ENCODE results near the gene PLPP7. TPM values are rescaled to one million over a fixed set of nuclear protein-coding genes. Genes with fewer than 3 reads are reported as not detected.
"Not testable (repeated sequence)": the region's sequence is repeated elsewhere in the genome, so short reads cannot be mapped to it uniquely, and the experiment has no call there.

The PLPP7 gene
- total RNA-seq, 2 donors from 2014 or later = 8.9 to 9.8 TPM

GRCh38 chr9:131319486-131319885 lies 30.0 kb downstream of the PLPP7 start:
- peak; percentile 70 for DNase-seq (ENCODE audit: low spot score)
- intact Hi-C loops (cut with DNase I) = no loop called here

GRCh38 chr9:131320031-131320685 lies 30.6 kb downstream of the PLPP7 start:
- intact Hi-C loops (cut with DNase I) = loop anchor here in 1 of 2 donors (5.0 kb wide), 1 partner anchor 1887 kb away; the partner anchor contains the start of gene OBP2B
- peak; percentile 71 for DNase-seq (ENCODE audit: low spot score)

DNA sequence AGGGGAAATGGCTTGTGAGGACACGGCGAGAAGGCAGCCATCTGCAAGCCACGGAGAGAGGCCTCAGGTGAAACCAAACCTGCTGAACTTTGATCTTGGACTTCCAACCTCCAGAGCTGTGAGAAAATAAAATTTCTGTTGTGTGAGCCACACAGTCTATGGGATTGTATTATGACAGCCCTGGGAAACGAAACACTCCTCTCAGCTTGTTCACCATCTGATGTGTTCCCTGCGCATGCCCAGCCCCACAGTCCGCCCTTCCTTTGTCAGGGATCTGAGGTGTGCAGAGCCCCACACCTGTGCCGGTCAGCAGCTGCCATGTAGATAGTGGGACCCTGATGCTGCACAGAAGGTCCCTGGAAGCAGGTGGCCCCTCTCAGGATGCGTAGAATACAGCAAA lies 34.1 kb downstream of the PLPP7 start:
- intact Hi-C loops (cut with DNase I) = loop anchor here in 1 of 2 donors (5.0 kb wide), 1 partner anchor 1884 kb away; the partner anchor contains the start of gene OBP2B
- peak; percentile 75 for DNase-seq (ENCODE audit: low spot score)

DNA sequence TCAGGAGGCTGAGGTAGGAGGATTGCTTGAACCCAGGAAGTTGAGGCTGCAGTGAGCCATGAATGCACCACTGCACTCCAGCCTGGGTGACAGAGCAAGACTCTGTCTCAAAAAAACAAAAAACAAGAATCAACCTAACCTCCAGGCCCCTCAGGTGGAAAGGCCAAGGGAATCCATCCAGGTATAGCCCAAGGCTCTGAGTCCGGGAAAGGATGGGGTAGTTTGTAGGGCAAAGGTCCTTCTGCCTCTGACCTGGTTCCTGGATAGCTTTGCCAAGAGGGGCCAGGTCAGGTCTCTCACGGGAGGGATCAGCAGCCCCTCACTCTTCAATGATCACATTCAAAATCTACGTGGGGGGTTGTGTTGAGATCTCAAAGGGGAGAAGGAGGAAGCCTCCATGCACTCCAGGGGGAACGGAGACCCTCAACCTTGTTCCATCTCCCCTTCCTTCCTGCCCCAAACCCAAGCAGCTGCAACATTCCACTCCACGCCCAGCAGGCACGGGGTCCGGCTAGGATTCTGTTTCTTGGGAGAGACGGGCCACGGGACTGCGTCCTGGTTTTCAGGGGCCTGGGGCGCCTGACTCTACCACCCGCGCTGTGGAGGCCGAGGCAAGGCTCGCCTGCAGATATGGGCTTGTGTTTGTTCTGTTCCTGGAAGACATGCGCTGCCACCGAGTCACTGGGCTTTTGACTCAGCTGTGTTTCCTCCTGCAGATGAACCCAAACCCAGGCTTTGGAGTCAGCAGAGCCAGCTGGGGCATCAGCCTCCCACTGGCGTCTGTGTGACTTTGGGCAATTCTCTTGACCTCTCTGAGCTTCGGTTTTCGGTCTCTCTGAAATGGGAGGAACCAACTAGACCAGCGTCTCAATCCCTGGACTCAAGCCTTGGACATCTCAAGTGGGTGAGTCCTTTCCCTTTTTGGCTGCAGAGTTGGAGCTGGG lies 35.5 kb downstream of the PLPP7 start:
- peak; percentile 74 for DNase-seq (ENCODE audit: low spot score)
- intact Hi-C loops (cut with DNase I) = loop anchor here in 1 of 2 donors (5.0 kb wide), 1 partner anchor 1882 kb away; the partner anchor contains the start of gene OBP2B

GRCh38 chr9:131329241-131329641 lies 39.7 kb downstream of the PLPP7 start:
- intact Hi-C loops (cut with DNase I) = no loop called here
- DNase-seq (ENCODE audit: low spot score) = peak; percentile 57

DNA sequence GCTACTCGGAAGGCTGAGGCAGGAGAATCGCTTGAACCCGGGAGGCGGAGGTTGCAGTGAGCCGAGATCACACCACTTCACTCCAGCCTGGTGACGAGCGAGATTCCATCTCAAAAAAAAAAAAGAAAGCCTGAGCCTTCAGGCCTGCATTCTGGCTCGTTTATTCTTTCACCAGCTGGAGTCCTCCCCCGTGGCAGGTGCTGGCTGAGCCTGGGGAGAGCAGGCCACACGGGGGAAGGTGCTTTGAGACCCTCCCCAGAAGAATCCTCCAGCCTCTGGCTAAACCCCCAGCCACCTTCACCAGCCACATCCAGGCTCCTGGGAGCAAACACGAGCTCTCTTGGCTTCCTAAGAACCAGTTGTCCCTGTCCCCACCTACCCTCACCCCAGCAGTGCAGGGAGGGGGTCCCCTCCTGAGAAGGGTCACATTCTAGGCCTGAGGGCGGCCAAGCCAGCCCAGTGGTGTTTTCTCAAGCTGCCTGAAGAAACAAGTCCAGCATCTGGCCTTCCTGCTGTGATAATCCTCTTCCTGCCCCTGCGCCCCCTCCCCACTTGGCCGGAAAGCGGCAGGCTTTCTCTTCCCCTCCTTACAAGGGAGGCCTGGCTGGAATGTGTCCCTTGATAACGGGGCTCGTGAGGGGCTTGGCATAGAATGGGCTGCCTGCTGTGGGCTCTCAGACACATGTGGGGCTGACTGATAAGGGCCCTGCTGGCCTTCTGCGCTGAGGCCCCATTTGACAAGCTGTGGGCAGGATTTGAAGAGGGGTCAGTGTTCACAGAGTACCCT lies 41.5 kb downstream of the PLPP7 start:
- peak; percentile 72 for DNase-seq (ENCODE audit: low spot score)
- intact Hi-C loops (cut with DNase I) = loop anchor here (5.0 to 10.0 kb wide), 2 partner anchors 156 to 274 kb away; no protein-coding TSS in a partner anchor

DNA sequence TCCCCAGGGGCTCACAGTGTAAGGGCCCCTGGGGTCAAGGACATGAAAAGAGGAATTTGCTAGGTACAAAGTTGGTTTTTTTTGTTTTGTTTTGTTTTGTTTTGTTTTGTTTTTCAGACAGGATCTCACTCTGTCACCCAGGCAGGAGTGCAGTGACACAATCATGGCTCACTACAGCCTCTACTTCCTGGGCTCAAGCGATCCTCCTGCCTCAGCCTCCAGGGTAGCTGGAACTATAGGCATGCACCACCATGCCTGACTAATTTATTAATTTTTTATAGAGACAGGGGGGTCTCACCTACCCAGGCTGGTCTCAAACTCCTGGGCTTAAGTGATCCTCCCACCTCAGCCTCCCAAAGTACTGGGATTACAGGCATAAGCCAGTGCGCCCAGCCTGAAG lies 42.5 kb downstream of the PLPP7 start:
- peak; percentile 31 for DNase-seq (ENCODE audit: low spot score)
- intact Hi-C loops (cut with DNase I) = loop anchor here (5.0 to 10.0 kb wide), 2 partner anchors 157 to 275 kb away; no protein-coding TSS in a partner anchor

GRCh38 chr9:131333771-131334628 lies 44.5 kb downstream of the PLPP7 start:
- DNase-seq (ENCODE audit: low spot score) = peak; percentile 55
- intact Hi-C loops (cut with DNase I) = loop anchor here (5.0 to 10.0 kb wide), 2 partner anchors 159 to 277 kb away; no protein-coding TSS in a partner anchor

DNA sequence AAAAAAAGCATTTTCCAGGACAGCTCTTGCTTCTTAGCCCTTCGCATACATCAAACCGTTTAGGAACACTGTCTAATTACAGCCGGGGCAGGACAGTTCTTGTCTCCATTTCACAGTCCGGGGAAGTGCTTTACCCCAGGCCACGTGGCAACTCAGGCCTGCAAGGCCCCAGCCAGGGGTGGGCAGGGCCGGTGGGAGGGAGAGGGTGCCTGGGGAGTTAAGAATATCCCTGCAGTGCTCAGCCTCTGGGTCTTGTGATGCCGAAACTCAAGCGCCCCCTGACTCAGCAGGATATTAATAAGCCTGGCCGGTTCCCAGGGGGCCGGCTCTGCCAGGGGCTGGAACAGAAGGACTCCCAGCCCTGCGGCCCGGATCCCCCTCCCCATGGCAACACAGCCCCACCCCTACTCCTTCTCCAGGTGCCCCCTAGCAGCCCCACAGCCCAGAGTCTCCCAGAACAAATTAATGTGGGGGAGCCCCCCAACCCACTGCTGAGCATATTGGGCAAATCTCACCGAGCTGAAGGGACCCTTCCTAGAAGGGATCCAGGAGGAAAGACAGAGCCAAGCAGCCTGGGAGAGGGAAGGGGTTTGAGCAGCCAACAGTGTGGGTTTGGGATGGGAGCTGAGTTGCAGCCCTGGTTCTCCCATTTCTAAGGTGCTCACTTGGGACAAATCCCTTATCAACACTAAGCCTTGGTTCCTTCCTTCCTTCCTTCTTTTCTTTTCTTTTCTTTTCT lies 45.3 kb downstream of the PLPP7 start:
- DNase-seq (ENCODE audit: low spot score) = peak; percentile 83
- intact Hi-C loops (cut with DNase I) = loop anchor here (5.0 to 10.0 kb wide), 2 partner anchors 160 to 277 kb away; no protein-coding TSS in a partner anchor

DNA sequence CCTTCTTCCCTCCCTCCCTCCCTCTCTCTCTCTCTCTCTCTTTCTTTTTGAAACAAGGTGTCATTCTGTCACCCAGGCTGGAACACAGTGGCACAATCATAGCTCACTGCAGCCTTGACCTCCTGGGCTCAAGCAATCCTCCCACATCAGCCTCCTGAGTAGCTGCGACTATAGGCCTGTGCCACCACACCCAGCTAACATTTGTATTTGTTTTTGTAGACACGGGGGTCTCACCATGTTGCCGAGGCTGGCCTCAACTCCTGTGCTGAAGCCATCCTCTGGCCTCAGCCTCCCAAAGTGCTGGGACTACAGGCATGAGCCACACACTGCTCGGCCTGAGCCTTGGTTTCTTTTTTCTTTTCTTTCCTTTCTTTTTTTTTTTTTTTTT lies 45.8 kb downstream of the PLPP7 start:
- peak; percentile 17 for DNase-seq (ENCODE audit: low spot score)
- intact Hi-C loops (cut with DNase I) = loop anchor here in 1 of 2 donors (10.0 kb wide), 1 partner anchor 161 kb away; no protein-coding TSS in a partner anchor

GRCh38 chr9:131337131-131337848 lies 47.8 kb downstream of the PLPP7 start:
- intact Hi-C loops (cut with DNase I) = loop anchor here (2.0 to 10.0 kb wide), 2 partner anchors 158 to 162 kb away; no protein-coding TSS in a partner anchor

DNA sequence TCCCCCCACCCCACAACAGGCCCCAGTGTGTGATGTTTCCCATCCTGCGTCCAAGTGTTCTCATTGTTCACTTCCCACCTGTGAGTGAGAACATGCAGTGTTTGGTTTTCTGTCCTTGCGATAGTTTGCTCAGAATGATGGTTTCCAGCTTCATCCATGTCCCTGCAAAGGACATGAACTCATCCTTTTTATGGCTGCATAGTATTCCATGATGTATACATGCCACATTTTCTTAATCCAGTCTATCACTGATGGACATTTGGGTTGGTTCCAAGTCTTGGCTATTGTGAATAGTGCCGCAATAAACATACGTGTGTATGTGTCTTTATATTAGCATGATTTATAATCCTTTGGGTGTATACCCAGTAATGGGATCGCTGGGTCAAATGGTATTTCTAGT lies 49.7 kb downstream of the PLPP7 start:
- intact Hi-C loops (cut with DNase I) = loop anchor here in 1 of 2 donors (10.0 kb wide), 1 partner anchor 164 kb away; no protein-coding TSS in a partner anchor
- not testable (repeated sequence) for DNase-seq (ENCODE audit: low spot score)

More at GRCh38 chr9:131337131-131337848, 47.8 kb downstream of the PLPP7 start:
- peak; percentile 70 for DNase-seq (ENCODE audit: low spot score)

GRCh38 chr9:131344931-131345535 lies 55.5 kb downstream of the PLPP7 start:
- intact Hi-C loops (cut with DNase I) = loop anchor here in 1 of 2 donors (10.0 kb wide), 1 partner anchor 130 kb away; no protein-coding TSS in a partner anchor
- DNase-seq (ENCODE audit: low spot score) = peak; percentile 42

DNA sequence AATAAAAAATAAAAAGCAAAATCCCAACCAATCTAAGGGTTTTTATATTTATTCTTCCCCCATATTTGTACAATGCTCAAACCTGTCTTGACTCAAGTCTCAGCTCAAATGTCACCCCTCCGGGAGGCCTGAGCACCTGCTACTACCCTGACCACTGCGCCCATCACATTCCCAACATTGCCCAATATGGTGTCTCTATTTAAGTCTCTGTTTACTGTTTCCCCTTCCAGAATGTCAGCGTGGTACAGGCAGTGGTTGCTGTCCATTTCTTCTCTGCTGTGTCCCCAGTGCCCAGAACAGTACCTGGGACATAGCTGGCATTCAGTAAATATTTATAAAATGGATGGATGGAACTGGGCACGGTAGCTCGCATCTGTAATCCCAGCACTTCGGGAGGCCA lies 57.0 kb downstream of the PLPP7 start:
- intact Hi-C loops (cut with DNase I) = loop anchor here in 1 of 2 donors (10.0 kb wide), 1 partner anchor 128 kb away; no protein-coding TSS in a partner anchor
- peak; percentile 30 for DNase-seq (ENCODE audit: low spot score)

DNA sequence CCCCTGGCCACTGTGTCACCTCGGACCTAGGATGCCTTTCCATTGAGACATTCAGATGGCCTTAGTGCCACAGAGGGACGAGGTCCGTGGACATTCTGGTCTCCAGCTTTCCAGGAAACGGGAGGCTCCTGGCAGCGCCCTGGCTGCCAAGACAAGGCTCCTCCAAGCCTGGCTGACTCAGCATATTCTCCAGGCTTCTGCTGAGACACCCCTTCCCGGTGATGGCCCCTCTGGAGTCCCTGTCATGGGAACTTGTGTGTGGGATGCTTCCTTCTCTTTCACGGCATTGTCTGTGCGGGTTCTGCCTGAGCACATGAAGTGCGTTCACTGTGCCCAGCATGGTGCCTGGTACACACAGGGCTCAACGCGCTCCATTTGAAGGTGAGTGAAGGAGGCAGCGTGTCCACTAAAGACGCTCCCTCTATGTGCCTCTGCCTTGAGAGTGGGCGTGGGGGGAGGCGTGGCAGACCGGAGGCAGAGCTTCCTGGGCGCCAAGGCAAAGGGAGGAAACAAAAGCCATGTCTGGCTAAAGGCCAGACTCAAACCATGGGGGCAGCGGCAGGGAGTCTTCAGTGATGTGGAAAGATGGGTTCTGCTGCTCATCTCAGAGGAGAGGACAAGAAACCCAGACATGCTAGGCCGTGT lies 58.0 kb downstream of the PLPP7 start:
- DNase-seq (ENCODE audit: low spot score) = peak; percentile 47
- intact Hi-C loops (cut with DNase I) = loop anchor here in 1 of 2 donors (10.0 kb wide), 1 partner anchor 127 kb away; no protein-coding TSS in a partner anchor

All from posterior vena cava (tissue), 2 donors.